ENCODE results near the gene EXOG. TPM values are rescaled to one million over a fixed set of nuclear protein-coding genes. Genes with fewer than 3 reads are reported as not detected.

EXOG gene
- total and polyA plus RNA-seq, 12 donors = 5.8 to 16.3 (median 11.4) TPM

GRCh38 chr3:38509732-38510131 is 13.6 kb downstream of the EXOG start:
- peaks cover 7 to 9% of the 10 kb centered on the region in 2 donors for H3K4me1 ChIP-seq (replicated peaks in 1 of 2)
- H3K27ac ChIP-seq = no peak overlapping the region
- no peak overlapping the region for H3K4me3 ChIP-seq
- intact Hi-C loops (cut with DNase I) = no loop called here
- H3K9me3 ChIP-seq (replicated peaks in 1 of 3) = no peaks in the 10 kb centered on the region
- no peak for DNase-seq
- TF ChIP-seq POLR2A (IDR thresholded peaks at IDR 0.05) (no peak), CTCF (IDR thresholded peaks at IDR 0.05) (no peak)
- no peaks in the 10 kb centered on the region for H3K27me3 ChIP-seq
- 82 to 92% (median 91%) methylated on average over 2 of the region's 2 CpGs for WGBS, 4 donors
- peaks cover 0 to 25% of the 10 kb centered on the region in 2 donors for H3K36me3 ChIP-seq (replicated peaks in 1 of 2)

GRCh38 chr3:38510631-38511030 is 14.5 kb downstream of the EXOG start:
- no peak for DNase-seq
- Histone ChIP-seq H3K36me3 (replicated peaks in 1 of 2) (peaks cover 0 to 24% of the 10 kb centered on the region in 2 donors), H3K9me3 (replicated peaks in 1 of 3) (no peaks in the 10 kb centered on the region), H3K4me3 (no peak overlapping the region), H3K27ac (no peak overlapping the region), H3K27me3 (no peaks in the 10 kb centered on the region), H3K4me1 (replicated peaks in 1 of 2) (peaks cover 7 to 9% of the 10 kb centered on the region in 2 donors)
- intact Hi-C loops (cut with DNase I) = no loop called here
- TF ChIP-seq CTCF (IDR thresholded peaks at IDR 0.05) (no peak), POLR2A (IDR thresholded peaks at IDR 0.05) (no peak)

GRCh38 chr3:38511546-38511945 is 15.4 kb downstream of the EXOG start:
- no peaks in the 10 kb centered on the region for H3K27me3 ChIP-seq
- no peak for TF ChIP-seq POLR2A (IDR thresholded peaks at IDR 0.05)
- TF ChIP-seq CTCF (IDR thresholded peaks at IDR 0.05) = no peak
- H3K4me1 ChIP-seq (replicated peaks in 1 of 2) = peaks cover 7 to 9% of the 10 kb centered on the region in 2 donors
- H3K27ac ChIP-seq = no peak overlapping the region
- H3K36me3 ChIP-seq (replicated peaks in 1 of 2) = peaks cover 0 to 24% of the 10 kb centered on the region in 2 donors
- intact Hi-C loops (cut with DNase I) = no loop called here
- no peaks in the 10 kb centered on the region for H3K9me3 ChIP-seq (replicated peaks in 1 of 3)
- no peak overlapping the region for H3K4me3 ChIP-seq
- WGBS, 4 donors = 34 to 41% (median 37%) methylated on average over 3 of the region's 3 CpGs
- no peak for DNase-seq

GRCh38 chr3:38515367-38515766 is 19.2 kb downstream of the EXOG start:
- Histone ChIP-seq H3K9me3 (replicated peaks in 1 of 3) (no peaks in the 10 kb centered on the region), H3K27me3 (no peaks in the 10 kb centered on the region), H3K4me3 (no peak overlapping the region), H3K27ac (no peak overlapping the region), H3K4me1 (replicated peaks in 1 of 2) (peaks cover 7 to 9% of the 10 kb centered on the region in 2 donors), H3K36me3 (replicated peaks in 1 of 2) (peaks cover 0 to 19% of the 10 kb centered on the region in 2 donors)
- intact Hi-C loops (cut with DNase I) = loop anchor here in 1 of 2 donors (5.0 kb wide), 1 partner anchor 132 kb away; the partner anchor contains the start of gene SCN5A
- DNase-seq = no peak
- TF ChIP-seq CTCF (IDR thresholded peaks at IDR 0.05) = no peak
- no peak for TF ChIP-seq POLR2A (IDR thresholded peaks at IDR 0.05)
- 92 to 95% (median 94%) methylated on average over 3 to 7 of the region's 7 CpGs for WGBS, 4 donors

Data from adrenal gland (tissue), 12 donors.